ENCODE results near the gene CMTM3. TPM values are rescaled to one million over a fixed set of nuclear protein-coding genes. Genes with fewer than 3 reads are reported as not detected.

Gene CMTM3
- total and polyA plus RNA-seq, 2 experiments from 2014 or later = 16.4 to 16.6 TPM

- no peak overlapping the region for H3K27ac ChIP-seq (ENCODE audit: low read depth)
- peaks cover 29% of the 10 kb centered on the region; the same call in 1 of the 2 replicates for H3K79me2 ChIP-seq (replicated peaks; ENCODE audit: insufficient read depth)
- H3K36me3 Mint-ChIP-seq (ENCODE audit: low read depth) = no peaks in the 10 kb centered on the region
- no peak overlapping the region for H3K4me3 ChIP-seq
- no peaks in the 10 kb centered on the region for H3K36me3 ChIP-seq (ENCODE audit: insufficient read depth)
- peaks cover 25% of the 10 kb centered on the region for H3K4me1 Mint-ChIP-seq
- H3F3A ChIP-seq (replicated peaks; ENCODE audit: low read depth) = no peaks in the 10 kb centered on the region
- peaks cover 17% of the 10 kb centered on the region for H4K20me1 ChIP-seq (replicated peaks; ENCODE audit: insufficient read depth)
- no peak overlapping the region for H3K4me2 ChIP-seq
- no peak overlapping the region for H2AFZ ChIP-seq
- TF ChIP-seq ETS1 (IDR thresholded peaks at IDR 0.05) = no peak
- TF ChIP-seq EZH2 (IDR thresholded peaks at IDR 0.05; ENCODE audit: low read depth, unreplicated experiment) = no peak
- TF ChIP-seq POLR2AphosphoS5 (IDR thresholded peaks at IDR 0.05; ENCODE audit: low read depth) = no peak
- TF ChIP-seq EZH2phosphoT487 (IDR thresholded peaks at IDR 0.05; ENCODE audit: unreplicated experiment) = no peak
- no peak for TF ChIP-seq ZNF114 (CRISPR knock-in tag; IDR thresholded peaks at IDR 0.05)
- TF ChIP-seq CREB1 (CRISPR knock-in tag; IDR thresholded peaks at IDR 0.05; ENCODE audit: low read depth) = no peak
- no peak for TF ChIP-seq ZNF462 (CRISPR knock-in tag; IDR thresholded peaks at IDR 0.05)
- TF ChIP-seq STAT1 (IDR thresholded peaks at IDR 0.05; ENCODE audit: unreplicated experiment) = no peak
- TF ChIP-seq ZNF331 (CRISPR knock-in tag; IDR thresholded peaks at IDR 0.05; ENCODE audit: low read depth) = no peak
- no peak for TF ChIP-seq CTCF (conservative IDR thresholded peaks at IDR 0.05; ENCODE audit: low read depth in 2 of 2)
- no peak for TF ChIP-seq REST (IDR thresholded peaks at IDR 0.05; ENCODE audit: unreplicated experiment)
- no peak for TF ChIP-seq NANOG (IDR thresholded peaks at IDR 0.05; ENCODE audit: borderline replicate concordance)
- DNase-seq (ENCODE audit: low spot score) (no peak), ATAC-seq (no peak)
- peaks cover 18% of the 10 kb centered on the region for H3K4me1 ChIP-seq (ENCODE audit: insufficient read depth)
- H3K27me3 Mint-ChIP-seq (ENCODE audit: insufficient read depth, low read depth, poor library complexity) = peaks cover 4% of the 10 kb centered on the region
- no peaks in the 10 kb centered on the region for H3K27me3 ChIP-seq (ENCODE audit: insufficient read depth)
- no peaks in the 10 kb centered on the region; the same call in 2 of the 3 replicates for H3K9me3 Mint-ChIP-seq
- no peaks in the 10 kb centered on the region for H3K9me2 ChIP-seq (ENCODE audit: insufficient read depth)
- no peak overlapping the region for H3K4me3 Mint-ChIP-seq
- H3K27ac Mint-ChIP-seq = no peak overlapping the region
These were observed 36.3 kb downstream of the CMTM3 start for GRCh38 chr16:66640724-66641314.

Measured in GM23338 (cell line).